ENCODE measurements around the gene YPEL1. TPM values are rescaled to one million over a fixed set of nuclear protein-coding genes. Genes with fewer than 3 reads are reported as not detected.

The YPEL1 gene
- total RNA-seq, 2 experiments from 2014 or later = 8.9 to 11.0 TPM

DNA sequence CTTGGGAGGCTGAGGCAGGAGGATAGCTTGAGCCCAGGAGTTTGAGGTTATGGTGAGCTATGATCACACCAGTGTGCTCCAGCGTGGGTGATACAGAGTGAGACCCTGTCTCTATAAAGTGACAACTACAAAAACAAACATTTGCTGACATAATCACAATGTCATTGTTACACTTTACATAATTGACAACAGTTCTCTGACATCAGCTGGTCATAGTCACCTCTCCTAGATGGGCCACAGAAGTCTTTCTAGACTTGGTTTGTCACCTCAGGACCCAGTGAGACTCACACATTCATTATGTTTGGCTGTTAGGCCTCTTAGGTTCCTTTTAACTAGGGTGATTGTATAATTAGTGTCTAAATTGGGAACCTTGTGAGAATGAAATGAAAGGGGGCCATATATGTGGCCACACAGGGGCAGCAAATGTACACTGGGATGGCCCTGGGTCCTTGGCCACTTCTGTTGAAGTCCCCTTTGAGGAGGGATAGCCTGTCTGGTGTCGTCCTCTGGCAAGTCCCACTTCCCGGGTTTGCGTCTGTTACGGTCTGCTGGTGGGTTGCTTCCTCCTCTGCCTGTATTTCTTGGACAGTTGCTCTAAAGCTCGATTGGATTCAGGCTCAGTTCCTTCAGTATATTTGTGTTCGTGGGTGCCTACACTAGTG, 75.6 kb downstream of the YPEL1 start:
- DNase-seq = no peak
- Mint-ChIP-seq H3K36me3 (ENCODE audit: low read depth) (no peaks in the 10 kb centered on the region), H3K27ac (no peak overlapping the region), H3K4me3 (no peak overlapping the region), H3K9me3 (no peaks in the 10 kb centered on the region), H3K27me3 (no peaks in the 10 kb centered on the region), H3K4me1 (peaks cover 25% of the 10 kb centered on the region)
- ChIA-PET POLR2A (no interaction called here), CTCF (interaction anchor here (0.9 to 1.1 kb wide), 2 partner anchors 11 to 17 kb away, joined by 3 read pairs; no protein-coding TSS in a partner anchor)

DNA sequence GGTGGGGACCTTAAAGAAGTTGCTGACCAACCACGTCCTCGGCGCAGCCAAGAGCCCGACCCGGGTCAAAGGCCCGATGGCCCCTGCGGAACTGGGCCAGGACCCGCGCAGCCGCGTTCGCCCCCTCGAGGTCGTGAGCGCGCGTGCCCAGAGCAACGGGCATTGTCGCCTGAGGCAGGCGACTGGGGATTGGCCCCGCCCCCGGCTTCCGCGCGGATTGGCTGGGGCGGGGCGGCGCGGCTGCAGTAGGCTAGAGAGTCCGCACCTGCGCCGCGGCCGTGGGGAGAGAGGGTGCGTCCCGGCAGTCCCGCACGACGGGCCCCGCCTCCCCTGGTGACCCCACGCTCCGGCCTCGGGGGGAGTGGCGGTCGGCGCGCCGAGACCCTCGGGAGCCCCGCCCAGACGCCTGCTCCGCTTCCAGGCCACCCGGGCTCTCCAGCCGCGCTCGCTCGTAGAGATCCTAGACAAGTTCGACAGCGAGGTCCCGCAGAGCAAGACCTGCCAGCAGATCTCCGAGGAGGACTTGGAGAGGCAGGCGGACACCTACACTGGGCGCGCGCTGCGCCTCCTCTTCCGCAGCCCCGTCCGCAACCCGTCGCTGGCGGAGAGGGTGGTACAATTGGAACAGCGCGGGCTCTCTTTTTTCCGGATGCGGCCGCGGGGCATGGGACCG, 78.1 kb downstream of the YPEL1 start:
- Mint-ChIP-seq H3K27ac (peak overlapping the region; percentile 85), H3K27me3 (no peaks in the 10 kb centered on the region), H3K4me1 (peaks cover 33% of the 10 kb centered on the region), H3K9me3 (no peaks in the 10 kb centered on the region), H3K4me3 (peak overlapping the region; percentile 84), H3K36me3 (ENCODE audit: low read depth) (peaks cover 4% of the 10 kb centered on the region)
- DNase-seq = peak; percentile 84
- ChIA-PET CTCF (interaction anchor here (0.6 to 1.9 kb wide), 4 partner anchors 9 to 15 kb away, joined by 3 to 6 read pairs (median 4); no protein-coding TSS in a partner anchor), POLR2A (no interaction called here)

DNA sequence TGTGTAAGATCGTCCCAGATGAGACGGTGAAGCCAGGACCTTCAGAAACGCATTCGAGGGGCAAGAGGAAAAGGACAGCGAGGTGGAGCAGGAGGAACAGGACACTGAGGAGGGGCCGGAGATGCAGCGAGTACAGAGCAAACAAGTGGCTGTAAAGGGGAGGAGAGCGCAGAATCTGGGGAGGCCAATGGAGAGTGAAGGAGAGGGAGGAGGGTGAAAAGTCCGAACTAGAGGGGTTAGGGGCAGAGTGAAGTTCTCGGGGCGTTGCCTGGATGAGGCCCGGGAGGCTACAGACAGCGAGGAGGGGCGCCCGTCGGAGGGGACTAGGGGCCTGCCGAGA, 78.6 kb downstream of the YPEL1 start:
- no peak for DNase-seq
- Mint-ChIP-seq H3K27me3 (no peaks in the 10 kb centered on the region), H3K4me3 (peak overlapping the region; percentile 84), H3K36me3 (ENCODE audit: low read depth) (peaks cover 4% of the 10 kb centered on the region), H3K9me3 (no peaks in the 10 kb centered on the region), H3K27ac (peak overlapping the region; percentile 85), H3K4me1 (peaks cover 33% of the 10 kb centered on the region)
- ChIA-PET CTCF (interaction anchor here (0.9 to 2.5 kb wide), 3 partner anchors 10 to 14 kb away, joined by 3 to 16 read pairs (median 7); no protein-coding TSS in a partner anchor), POLR2A (no interaction called here)

DNA sequence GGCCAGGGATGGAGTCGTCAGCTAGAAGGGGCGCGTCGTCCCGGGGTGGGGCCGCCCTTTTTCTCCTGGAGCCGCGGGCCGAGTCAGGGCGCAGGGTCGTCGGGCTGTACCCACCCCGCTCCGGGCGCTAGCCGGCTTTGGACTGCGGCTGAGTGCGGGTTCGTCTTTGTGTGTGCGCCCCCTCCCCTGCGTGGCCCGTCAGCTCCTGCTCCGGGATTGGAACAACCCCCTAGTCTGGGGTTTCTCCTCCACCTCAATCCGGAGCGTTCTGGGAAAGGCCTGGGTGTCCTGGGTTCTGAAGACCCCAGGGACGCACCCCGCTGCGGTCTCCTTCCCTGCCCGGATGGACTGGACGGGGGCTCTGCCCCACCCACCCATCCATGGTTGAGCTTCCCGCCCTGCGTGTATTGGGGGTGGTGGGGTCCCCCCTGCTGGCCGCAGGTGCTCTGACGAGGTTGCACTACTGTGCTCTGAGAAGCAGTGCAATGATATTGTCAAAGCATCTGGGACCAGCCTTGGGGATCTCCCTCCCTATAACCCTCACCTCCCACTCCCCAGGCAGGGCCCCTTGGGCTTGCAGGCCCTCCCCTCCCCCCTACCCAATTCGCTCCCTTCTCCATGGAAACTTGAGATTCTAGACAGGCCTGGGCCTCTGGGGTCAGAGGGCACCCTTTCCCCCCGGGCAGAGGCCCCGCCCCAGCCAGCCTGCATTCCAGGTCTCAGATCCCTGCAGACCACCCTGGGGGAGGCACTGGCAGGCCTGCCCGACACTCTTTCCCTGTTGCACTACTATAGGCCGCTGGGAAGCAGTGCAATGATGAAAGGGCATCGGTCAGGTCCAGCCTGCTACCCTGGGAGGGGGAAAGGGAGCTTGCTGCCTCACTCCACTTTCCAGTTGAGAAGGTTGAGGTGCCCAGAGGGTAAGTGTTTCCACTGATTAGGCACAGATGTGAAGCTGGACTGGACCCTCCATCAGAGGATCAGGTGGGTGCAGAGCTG, 82.7 kb downstream of the YPEL1 start:
- H3K4me1 Mint-ChIP-seq = peaks cover 46% of the 10 kb centered on the region
- ChIA-PET POLR2A (no interaction called here), CTCF (interaction anchor here (1.1 to 13.4 kb wide), 4 partner anchors 10 to 300 kb away, joined by 3 to 213 read pairs (median 14); partner anchors contain the start of genes CCDC116, PPM1F, SDF2L1 and YDJC)
- DNase-seq = no peak
- peak overlapping the region; percentile 92 for H3K27ac Mint-ChIP-seq
- no peaks in the 10 kb centered on the region for H3K9me3 Mint-ChIP-seq
- H3K4me3 Mint-ChIP-seq = peak overlapping the region; percentile 90
- no peaks in the 10 kb centered on the region for H3K27me3 Mint-ChIP-seq
- H3K36me3 Mint-ChIP-seq (ENCODE audit: low read depth) = peaks cover 15% of the 10 kb centered on the region

DNA sequence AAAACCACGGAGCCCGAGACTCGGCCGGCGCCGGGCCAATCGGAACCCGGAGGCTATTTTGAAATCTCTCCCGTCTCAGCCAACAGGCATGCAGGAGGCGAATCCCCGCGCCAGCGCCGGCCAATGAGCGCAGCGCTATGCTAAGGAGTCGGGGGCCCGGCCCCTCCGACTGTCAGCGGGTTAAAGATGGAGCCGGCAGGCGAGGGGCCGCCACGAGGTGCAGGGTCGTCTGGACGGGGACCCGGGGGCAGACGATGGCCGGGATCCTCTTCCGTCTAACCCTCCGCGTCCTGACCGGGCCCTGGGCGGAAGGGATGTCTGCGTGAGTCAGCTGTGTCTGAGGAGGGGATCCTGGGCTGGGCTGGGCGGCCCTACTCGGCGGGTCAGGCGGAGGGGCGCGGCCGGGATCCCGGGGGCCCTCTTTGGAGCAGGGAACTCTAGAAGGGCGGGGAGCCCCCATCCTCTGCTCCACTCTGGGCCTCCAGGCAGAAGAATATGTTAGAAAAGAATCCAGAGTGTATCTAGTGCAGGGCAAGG, 83.5 kb downstream of the YPEL1 start:
- CTCF ChIA-PET = interaction anchor here (1.1 to 13.4 kb wide), 3 partner anchors 9 to 23 kb away, joined by 3 to 213 read pairs (median 25); partner anchors contain the start of genes CCDC116, SDF2L1 and YDJC
- POLR2A ChIA-PET = no interaction called here
- H3K27ac Mint-ChIP-seq = peak overlapping the region; percentile 92
- peak overlapping the region; percentile 90 for H3K4me3 Mint-ChIP-seq
- H3K4me1 Mint-ChIP-seq = peaks cover 42% of the 10 kb centered on the region
- no peaks in the 10 kb centered on the region for H3K27me3 Mint-ChIP-seq
- peak; percentile 93 for DNase-seq
- peaks cover 15% of the 10 kb centered on the region for H3K36me3 Mint-ChIP-seq (ENCODE audit: low read depth)
- no peaks in the 10 kb centered on the region for H3K9me3 Mint-ChIP-seq

DNA sequence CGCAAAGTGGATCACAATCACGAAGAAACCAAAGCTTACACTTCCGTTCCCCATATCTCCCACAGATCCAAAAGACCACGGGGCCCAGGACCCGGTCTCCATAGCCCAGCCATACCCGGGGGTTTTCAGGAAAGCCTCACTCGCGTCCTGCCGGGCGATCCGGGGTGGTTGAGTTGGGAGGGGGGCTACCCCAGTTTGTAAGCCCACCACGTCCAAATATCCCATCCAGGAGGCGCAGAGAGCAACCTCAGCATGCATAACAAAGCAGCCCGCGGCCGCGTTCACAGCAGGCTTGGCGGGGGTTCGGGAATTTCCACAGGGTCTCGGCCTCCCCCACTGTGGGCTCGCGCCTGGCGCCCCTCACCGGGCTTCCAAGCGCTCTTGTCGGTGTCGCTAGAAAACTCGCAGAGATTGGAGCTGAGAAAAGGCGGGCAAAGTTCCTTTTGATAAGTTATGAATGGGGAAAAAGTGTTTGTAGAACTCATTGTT, 84.0 kb downstream of the YPEL1 start:
- ChIA-PET CTCF (interaction anchor here (1.1 to 13.4 kb wide), 3 partner anchors 8 to 23 kb away, joined by 3 to 213 read pairs (median 25); partner anchors contain the start of genes CCDC116, SDF2L1 and YDJC), POLR2A (no interaction called here)
- peak overlapping the region; percentile 90 for H3K4me3 Mint-ChIP-seq
- H3K27ac Mint-ChIP-seq = peak overlapping the region; percentile 92
- peaks cover 18% of the 10 kb centered on the region for H3K36me3 Mint-ChIP-seq (ENCODE audit: low read depth)
- peak; percentile 28 for DNase-seq
- peaks cover 40% of the 10 kb centered on the region for H3K4me1 Mint-ChIP-seq
- H3K9me3 Mint-ChIP-seq = no peaks in the 10 kb centered on the region
- no peaks in the 10 kb centered on the region for H3K27me3 Mint-ChIP-seq

DNA sequence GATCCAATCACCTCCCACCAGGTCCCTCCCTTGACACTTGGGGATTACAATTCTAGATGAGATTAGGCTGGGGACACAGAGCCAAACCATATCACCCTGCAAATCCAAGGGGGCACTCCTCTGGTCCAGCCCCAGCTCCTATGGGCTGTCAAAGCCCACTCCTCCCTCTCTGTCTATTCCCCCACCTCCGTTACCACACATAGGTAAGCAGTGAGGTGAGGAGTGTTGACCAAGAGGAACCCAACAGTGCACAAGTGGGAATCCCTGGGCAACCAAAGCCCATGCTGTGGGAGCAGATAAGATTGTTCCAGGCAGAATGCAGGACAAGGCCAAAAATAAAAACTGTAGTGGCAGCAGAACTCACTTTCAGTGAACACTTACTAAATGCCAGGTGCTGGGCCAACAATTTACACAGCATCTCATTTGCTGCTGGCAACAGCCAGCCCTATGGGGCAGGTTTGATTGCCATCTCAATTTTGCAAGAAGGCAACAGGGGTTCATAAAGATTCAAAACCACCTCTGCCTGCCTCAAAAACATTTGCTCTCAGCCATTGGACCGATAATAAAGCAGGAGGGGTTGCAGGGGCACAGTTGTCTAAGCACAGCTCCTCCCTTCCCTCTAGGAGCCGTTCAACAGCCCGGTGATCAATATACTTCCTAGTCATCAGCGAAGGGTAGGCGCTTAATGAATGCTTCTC, 84.6 kb downstream of the YPEL1 start:
- ChIA-PET CTCF (interaction anchor here (4.2 to 13.4 kb wide), 2 partner anchors 8 to 22 kb away, joined by 25 to 213 read pairs; partner anchors contain the start of genes CCDC116, SDF2L1 and YDJC), POLR2A (no interaction called here)
- peaks cover 24% of the 10 kb centered on the region for H3K36me3 Mint-ChIP-seq (ENCODE audit: low read depth)
- peak overlapping the region; percentile 92 for H3K27ac Mint-ChIP-seq
- peak overlapping the region; percentile 90 for H3K4me3 Mint-ChIP-seq
- DNase-seq = no peak
- no peaks in the 10 kb centered on the region for H3K27me3 Mint-ChIP-seq
- peaks cover 38% of the 10 kb centered on the region for H3K4me1 Mint-ChIP-seq
- H3K9me3 Mint-ChIP-seq = no peaks in the 10 kb centered on the region

DNA sequence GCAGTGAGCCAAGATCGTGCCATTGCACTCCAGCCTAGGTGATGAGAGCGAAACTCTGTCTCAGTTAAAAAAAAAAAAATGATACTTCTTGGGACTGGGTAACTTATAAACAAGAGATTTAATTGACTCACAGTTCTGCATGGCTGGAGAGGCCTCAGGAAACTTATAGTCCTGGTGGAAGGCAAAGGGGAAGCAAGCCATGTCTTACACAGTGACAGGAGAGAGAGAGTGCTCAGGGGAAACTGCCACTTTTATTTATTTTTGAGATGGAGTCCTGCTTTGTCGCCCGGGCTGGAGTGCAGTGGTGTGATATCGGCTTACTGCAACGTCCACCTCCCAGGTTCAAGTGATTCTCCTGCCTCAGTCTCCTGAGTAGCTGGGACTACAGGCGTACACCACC, 85.3 kb downstream of the YPEL1 start:
- H3K9me3 Mint-ChIP-seq = no peaks in the 10 kb centered on the region
- H3K4me1 Mint-ChIP-seq = peaks cover 36% of the 10 kb centered on the region
- no peak for DNase-seq
- peaks cover 24% of the 10 kb centered on the region for H3K36me3 Mint-ChIP-seq (ENCODE audit: low read depth)
- CTCF ChIA-PET = interaction anchor here (13.4 kb wide), 1 partner anchor 21 kb away, joined by 213 read pairs; the partner anchor contains the start of genes CCDC116 and YDJC
- no peaks in the 10 kb centered on the region for H3K27me3 Mint-ChIP-seq
- POLR2A ChIA-PET = no interaction called here
- H3K4me3 Mint-ChIP-seq = peak overlapping the region; percentile 90
- H3K27ac Mint-ChIP-seq = peak overlapping the region; percentile 92

Small RNAs within 50 kb of the gene (microRNA-seq; reads per million reads assigned to microRNA genes)
- 2,476 reads per million, percentile 91 among the genes with 10 or more reads in this experiment for gene MIR130B (ENCODE audit: borderline microRNAs expressed, borderline replicate concordance)
- gene MIR301B (ENCODE audit: borderline microRNAs expressed, borderline replicate concordance) = 10.5 reads per million, percentile 41 among the genes with 10 or more reads in this experiment

Other genes with a start within 250 kb of the YPEL1 start
- gene RIMBP3C, start 184.3 kb downstream of the YPEL1 start, total RNA-seq = under 1 TPM in 1 of 2 experiments, not detected in 1; 0.92 TPM
- gene UBE2L3, start 168.1 kb downstream of the YPEL1 start, total RNA-seq = 10 to 100 TPM; 64.6 to 79.1 TPM
- 10 to 100 TPM; 30.3 to 39.9 TPM for gene YDJC, start 105.8 kb downstream of the YPEL1 start, total RNA-seq
- gene CCDC116, start 103.0 kb downstream of the YPEL1 start, total RNA-seq = under 1 TPM; 0.42 to 0.97 TPM
- 10 to 100 TPM; 39.7 to 59.4 TPM for gene SDF2L1, start 93.5 kb downstream of the YPEL1 start, total RNA-seq
- 10 to 100 TPM; 75.9 to 82.7 TPM for gene PPIL2, start 69.8 kb downstream of the YPEL1 start, total RNA-seq
- gene MAPK1, start 131.9 kb upstream of the YPEL1 start, total RNA-seq = 100 to 1,000 TPM; 123 to 139 TPM
- gene PPM1F, start 217.1 kb upstream of the YPEL1 start, total RNA-seq = 10 to 100 TPM; 15.1 to 20.4 TPM
- 10 to 100 TPM; 45.6 to 51.6 TPM for gene TOP3B, start 247.0 kb upstream of the YPEL1 start, total RNA-seq